Hepatocyte (in vitro differentiated cells): Measurements from ENCODE around the gene PDK2. TPM values are rescaled to one million over a fixed set of nuclear protein-coding genes. Genes with fewer than 3 reads are reported as not detected.

Experiments
- DNase-seq: peaks from one replicate; pipeline ENCODE4 v3.0.0-alpha.2; 2016; ENCODE audit warnings: low spot score
- H2AFZ ChIP-seq: fragments of 200-600 bp; sonication (generic); 2 replicates; pipeline ENCODE4 v1.6.0; 2016; ENCODE audit warnings: antibody characterized with exemption, mild to moderate bottlenecking
- H3K27ac ChIP-seq: fragments of 200-600 bp; sonication (generic); 2 replicates; pipeline ENCODE4 v1.5.1; 2016; ENCODE audit warnings: mild to moderate bottlenecking
- H3K27me3 ChIP-seq: fragments of 200-600 bp; sonication (generic); 2 replicates; pipeline ENCODE4 v1.6.1; 2016
- H3K36me3 ChIP-seq: fragments of 200-600 bp; sonication (generic); replicated peaks from 2 replicates; pipeline ENCODE4 v1.5.1; 2016; ENCODE audit warnings: low read depth; ENCODE audit not compliant: insufficient read depth
- H3K4me1 ChIP-seq: fragments of 200-600 bp; sonication (generic); 2 replicates; pipeline ENCODE4 v1.5.1; 2016; ENCODE audit warnings: mild to moderate bottlenecking, moderate library complexity; ENCODE audit not compliant: insufficient read depth
- H3K4me2 ChIP-seq: fragments of 200-600 bp; sonication (generic); 2 replicates; pipeline ENCODE4 v1.6.0; 2016
- H3K4me3 ChIP-seq: fragments of 200-600 bp; sonication (generic); 2 replicates; pipeline ENCODE4 v1.5.1; 2016; ENCODE audit warnings: mild to moderate bottlenecking
- H3K79me2 ChIP-seq: fragments of 200-600 bp; sonication (generic); 2 replicates; pipeline ENCODE4 v1.6.0; 2017; ENCODE audit warnings: mild to moderate bottlenecking
- H3K9me2 ChIP-seq: fragments of 200-600 bp; sonication (generic); replicated peaks from 2 replicates; pipeline ENCODE4 v1.6.0; 2017; ENCODE audit warnings: mild to moderate bottlenecking; ENCODE audit not compliant: insufficient read depth
- H3K9me3 ChIP-seq: fragments of 200-600 bp; sonication (generic); 2 replicates; pipeline ENCODE4 v1.5.1; 2016; ENCODE audit warnings: low read depth, mild to moderate bottlenecking
- H4K20me1 ChIP-seq: fragments of 200-600 bp; sonication (generic); 2 replicates; pipeline ENCODE4 v1.6.0; 2016; ENCODE audit warnings: mild to moderate bottlenecking; ENCODE audit not compliant: insufficient read depth, poor library complexity, severe bottlenecking
- CTCF ChIP-seq: fragments of 200-600 bp; sonication (generic); IDR thresholded peaks from 2 replicates; pipeline ENCODE4 v1.5.1; 2016; ENCODE audit warnings: antibody characterized with exemption, mild to moderate bottlenecking; ENCODE audit not compliant: poor library complexity
- EZH2 ChIP-seq: fragments of 200-600 bp; sonication (generic); IDR thresholded peaks from 2 replicates; pipeline ENCODE4 v1.6.1; 2016; ENCODE audit warnings: antibody characterized with exemption, mild to moderate bottlenecking, borderline replicate concordance
- EZH2phosphoT487 ChIP-seq: fragments of 200-600 bp; sonication (generic); IDR thresholded peaks from one replicate; pipeline ENCODE4 v1.6.1; 2018; ENCODE audit warnings: antibody characterized with exemption, mild to moderate bottlenecking, low read depth, moderate library complexity; ENCODE audit not compliant: unreplicated experiment, severe bottlenecking
- WGBS: methylation state at CpG from one replicate; pipeline ENCODE4 v1.1.6; 2016; ENCODE audit warnings: low lambda C conversion rate; ENCODE audit errors: missing lambda C conversion rate; 5-methylcytosine and 5-hydroxymethylcytosine counted together
- polyA plus RNA-seq: library from polyadenylated mRNA; unstranded; fragments of >200 nt; fragmentation: Nextera tagmentation; extraction: Ambion mirVana; gene quantifications from 2 replicates; pipeline ENCODE4 v1.2.1, GENCODE V29; 2016
- total RNA-seq: library from RNA; depleted of rRNA; stranded (reverse); fragments of >200 nt; gene quantifications from 2 replicates; pipeline ENCODE4 v1.2.3, GENCODE V29; 2014

Gene PDK2
- total and polyA plus RNA-seq, 2 experiments from 2014 or later = 42.7 to 56.9 TPM

GRCh38 chr17:50047083-50047482 lies 48.1 kb upstream of the PDK2 start:
- DNase-seq = no peak
- Histone ChIP-seq H3K9me3 (no peaks in the 10 kb centered on the region), H3K27me3 (no peaks in the 10 kb centered on the region), H3K4me3 (no peak overlapping the region), H4K20me1 (no peaks in the 10 kb centered on the region), H3K27ac (no peak overlapping the region), H2AFZ (no peak overlapping the region), H3K36me3 (no peaks in the 10 kb centered on the region), H3K9me2 (no peaks in the 10 kb centered on the region), H3K4me1 (peaks cover 13% of the 10 kb centered on the region), H3K79me2 (no peaks in the 10 kb centered on the region), H3K4me2 (no peak overlapping the region)
- WGBS = 93% methylated on average over 6 of the region's 6 CpGs
- no peak for TF ChIP-seq EZH2phosphoT487
- no peak for TF ChIP-seq EZH2
- TF ChIP-seq CTCF = no peak

GRCh38 chr17:50047488-50048126 lies 47.5 kb upstream of the PDK2 start:
- no peaks in the 10 kb centered on the region for H3K27me3 ChIP-seq
- H3K9me3 ChIP-seq = no peaks in the 10 kb centered on the region
- TF ChIP-seq EZH2 (no peak), CTCF (no peak), EZH2phosphoT487 (no peak)
- DNase-seq = no peak
- no peak overlapping the region for H2AFZ ChIP-seq
- no peak overlapping the region for H3K4me2 ChIP-seq
- no peak overlapping the region for H3K4me3 ChIP-seq
- no peaks in the 10 kb centered on the region for H3K79me2 ChIP-seq
- no peaks in the 10 kb centered on the region for H3K36me3 ChIP-seq
- no peaks in the 10 kb centered on the region for H4K20me1 ChIP-seq
- no peaks in the 10 kb centered on the region for H3K9me2 ChIP-seq
- peaks cover 18% of the 10 kb centered on the region for H3K4me1 ChIP-seq
- WGBS = 72% methylated on average over 9 of the region's 9 CpGs
- H3K27ac ChIP-seq = no peak overlapping the region

GRCh38 chr17:50048146-50048720 lies 46.9 kb upstream of the PDK2 start:
- no peak overlapping the region for H3K4me2 ChIP-seq
- H3K4me3 ChIP-seq = no peak overlapping the region
- H3K79me2 ChIP-seq = no peaks in the 10 kb centered on the region
- no peak overlapping the region for H2AFZ ChIP-seq
- H3K9me3 ChIP-seq = no peaks in the 10 kb centered on the region
- H3K36me3 ChIP-seq = no peaks in the 10 kb centered on the region
- no peaks in the 10 kb centered on the region for H3K9me2 ChIP-seq
- WGBS = 89% methylated on average over 17 of the region's 17 CpGs
- no peak overlapping the region for H3K27ac ChIP-seq
- peaks cover 24% of the 10 kb centered on the region for H3K4me1 ChIP-seq
- TF ChIP-seq CTCF (no peak), EZH2phosphoT487 (no peak), EZH2 (no peak)
- no peaks in the 10 kb centered on the region for H3K27me3 ChIP-seq
- DNase-seq = no peak
- H4K20me1 ChIP-seq = no peaks in the 10 kb centered on the region
